CD4-positive, alpha-beta T cell (primary cell): ENCODE data around the gene ACER2. TPM values are rescaled to one million over a fixed set of nuclear protein-coding genes. Genes with fewer than 3 reads are reported as not detected.

Experiments used
- ATAC-seq: fragments of 200-7000 bp; cut with Tn5 transposase; one replicate; pipeline ENCODE4 v1.10.0; 2022; ENCODE audit warnings: mild to moderate bottlenecking; ENCODE audit not compliant: poor library complexity
- CTCF ChIA-PET: fragments of 350-600 bp; sonication (Branson Sonifier 250); formaldehyde crosslinking; loops from one replicate; lab custom pipeline; 2021; ENCODE audit warnings: antibody characterized with exemption, inconsistent platforms; lab: Charles Lee
- POLR2A ChIA-PET: fragments of 350-600 bp; sonication (Branson Sonifier 250); formaldehyde crosslinking; loops from one replicate; lab custom pipeline; 2021; ENCODE audit warnings: antibody characterized with exemption, inconsistent platforms; lab: Charles Lee
- DNase-seq, 14 experiments: peaks; one replicate each; pipeline ENCODE4 v3.0.0-alpha.2; 2013 to 2020; ENCODE audit warnings: mixed read lengths in 2 of 14
- H3K27ac ChIP-seq, 2 donors: one replicate each; pipeline versions ENCODE4 v1.5.1 to v1.7.0; 2013; ENCODE audit warnings: low read length in 2 of 2, low read depth in 1 of 2, mild to moderate bottlenecking in 1 of 2
- H3K27me3 ChIP-seq, 2 experiments: 1 replicate in 1 of 2; 2 replicates in 1 of 2; pipeline versions ENCODE4 v1.6.1 to v1.7.0; 2013; ENCODE audit warnings: low read length in 2 of 2, control low read depth in 1 of 2, mild to moderate bottlenecking in 1 of 2, moderate library complexity in 1 of 2; ENCODE audit not compliant: insufficient read depth in 2 of 2, control insufficient read depth in 1 of 2
- H3K36me3 ChIP-seq: one replicate; pipeline ENCODE4 v1.6.1; 2013; ENCODE audit warnings: low read length, control low read depth; ENCODE audit not compliant: insufficient read depth
- H3K4me1 ChIP-seq: one replicate; pipeline ENCODE4 v1.6.1; 2013; ENCODE audit warnings: low read length, control low read depth; ENCODE audit not compliant: insufficient read depth
- H3K4me3 ChIP-seq: one replicate; pipeline ENCODE4 v1.5.1; 2013; ENCODE audit warnings: mild to moderate bottlenecking, low read length, moderate library complexity
- H3K9me3 ChIP-seq, 2 experiments: 1 replicate in 1 of 2; 2 replicates in 1 of 2; pipeline versions ENCODE4 v1.6.1 to v1.7.0; 2013; ENCODE audit warnings: low read length in 2 of 2, mild to moderate bottlenecking in 2 of 2, control low read depth in 1 of 2, moderate library complexity in 1 of 2; ENCODE audit not compliant: control insufficient read depth in 1 of 2, insufficient read depth in 1 of 2
- H3K27ac Mint-ChIP-seq: one replicate; pipeline ENCODE4 v1.8.0; 2020; ENCODE audit warnings: mixed read lengths
- H3K27me3 Mint-ChIP-seq: one replicate; pipeline ENCODE4 v1.8.0; 2021; ENCODE audit warnings: mixed read lengths
- H3K36me3 Mint-ChIP-seq: one replicate; pipeline ENCODE4 v1.8.0; 2021; ENCODE audit warnings: low read depth, mixed read lengths
- H3K4me1 Mint-ChIP-seq: one replicate; pipeline ENCODE4 v1.8.0; 2021; ENCODE audit warnings: low read depth, mixed read lengths
- H3K4me3 Mint-ChIP-seq: one replicate; pipeline ENCODE4 v1.8.0; 2020; ENCODE audit warnings: mild to moderate bottlenecking, mixed read lengths
- H3K9me3 Mint-ChIP-seq: one replicate; pipeline ENCODE4 v1.8.0; 2020; ENCODE audit warnings: mixed read lengths
- CTCF ChIP-seq: fragments of 200-600 bp; IDR thresholded peaks from one replicate; pipeline ENCODE4 v1.8.0; 2022; ENCODE audit warnings: antibody characterized with exemption, mild to moderate bottlenecking
- intact Hi-C, 2 experiments: fragments of 100-400 bp; cut with DNase I in 1 of 2; cut with micrococcal nuclease in 1 of 2; formaldehyde crosslinking; loops; one replicate each; pipeline versions ENCODE4 v1.15.1 to v1.9.0; 2023 to 2025; cut with DNase I, micrococcal nuclease
- total RNA-seq, 174 experiments: library from RNA in 2 of 174; stranded (reverse) in 2 of 174; gene quantifications; one replicate each; pipeline ENCODE4 v1.2.3 and lab custom pipeline; 2021 to 2026

The ACER2 gene
- total RNA-seq, 2 experiments from 2014 or later = 1.2 to 1.4 TPM

GRCh38 chr9:19379283-19379682 is 29.5 kb upstream of the ACER2 start:
- DNase-seq = peak in 2 of 14 experiments; percentile 10 to 21
- Mint-ChIP-seq H3K9me3 (no peaks in the 10 kb centered on the region), H3K4me3 (peak overlapping the region; percentile 90), H3K27me3 (no peaks in the 10 kb centered on the region), H3K36me3 (peaks cover 61% of the 10 kb centered on the region), H3K27ac (peak overlapping the region; percentile 94), H3K4me1 (peaks cover 52% of the 10 kb centered on the region)
- no peak for ATAC-seq
- peak overlapping the region; percentile 60 for H3K4me3 ChIP-seq
- CTCF ChIA-PET = interaction anchor here (1.4 to 2.7 kb wide), 2 partner anchors 85 to 330 kb away, joined by 5 to 14 read pairs; partner anchors contain the start of gene RRAGA
- no peaks in the 10 kb centered on the region for H3K9me3 ChIP-seq
- H3K27me3 ChIP-seq = no peaks in the 10 kb centered on the region
- POLR2A ChIA-PET = interaction anchor here (1.2 to 3.0 kb wide), 14 partner anchors 8 to 330 kb away, joined by 3 to 37 read pairs (median 8); partner anchors contain the start of genes ACER2, DENND4C and RRAGA
- H3K27ac ChIP-seq = peak overlapping the region; percentile 88 to 90
- H3K4me1 ChIP-seq = peaks cover 23% of the 10 kb centered on the region
- no peak for TF ChIP-seq CTCF
- H3K36me3 ChIP-seq = peaks cover 47% of the 10 kb centered on the region
- intact Hi-C loops = loop anchor here (2.0 to 5.0 kb wide), 5 partner anchors 78 to 330 kb away; partner anchors contain the start of genes DENND4C (in 2 of the 2) and RRAGA (in 1 of the 2)

DNA sequence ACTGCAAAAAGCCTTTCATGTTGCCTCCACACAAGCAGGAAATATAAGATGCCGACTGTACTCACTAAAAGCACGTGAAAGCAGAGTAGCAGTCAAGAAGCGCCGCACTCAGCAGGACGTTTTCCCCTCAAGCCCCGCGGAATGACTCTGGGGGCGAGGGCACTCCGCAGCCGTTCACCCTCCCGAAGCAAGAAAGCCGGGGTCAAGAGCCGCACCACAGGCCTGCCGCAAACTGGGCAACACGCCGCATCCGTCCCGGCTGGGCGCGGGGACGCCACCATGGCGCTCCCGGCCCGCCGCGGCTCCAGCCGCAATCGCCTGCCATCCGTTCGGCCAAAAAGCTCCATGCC is 29.1 kb upstream of the ACER2 start:
- H3K9me3 ChIP-seq = no peaks in the 10 kb centered on the region
- Mint-ChIP-seq H3K9me3 (no peaks in the 10 kb centered on the region), H3K36me3 (peaks cover 57% of the 10 kb centered on the region), H3K27me3 (no peaks in the 10 kb centered on the region), H3K27ac (peak overlapping the region; percentile 94), H3K4me1 (peaks cover 52% of the 10 kb centered on the region), H3K4me3 (peak overlapping the region; percentile 90)
- peak in 8 of 14 experiments; percentile 23 to 73 (median 36) for DNase-seq
- H3K4me3 ChIP-seq = peak overlapping the region; percentile 60
- no peak for TF ChIP-seq CTCF
- intact Hi-C loops = loop anchor here (1.0 to 5.0 kb wide), 8 partner anchors 29 to 331 kb away; partner anchors contain the start of genes DENND4C (in 2 of the 2), RRAGA (in 2 of the 2) and HAUS6 (in 1 of the 2)
- ATAC-seq = peak; percentile 49
- ChIA-PET POLR2A (interaction anchor here (0.7 to 3.0 kb wide), 20 partner anchors 8 to 1651 kb away, joined by 3 to 37 read pairs (median 6); partner anchors contain the start of genes ACER2, DENND4C, MLLT3 and RRAGA), CTCF (interaction anchor here (1.4 to 2.7 kb wide), 2 partner anchors 85 to 331 kb away, joined by 5 to 14 read pairs; partner anchors contain the start of gene RRAGA)
- peak overlapping the region; percentile 88 to 90 for H3K27ac ChIP-seq
- H3K27me3 ChIP-seq = no peaks in the 10 kb centered on the region
- H3K4me1 ChIP-seq = peaks cover 23% of the 10 kb centered on the region
- peaks cover 43% of the 10 kb centered on the region for H3K36me3 ChIP-seq

DNA sequence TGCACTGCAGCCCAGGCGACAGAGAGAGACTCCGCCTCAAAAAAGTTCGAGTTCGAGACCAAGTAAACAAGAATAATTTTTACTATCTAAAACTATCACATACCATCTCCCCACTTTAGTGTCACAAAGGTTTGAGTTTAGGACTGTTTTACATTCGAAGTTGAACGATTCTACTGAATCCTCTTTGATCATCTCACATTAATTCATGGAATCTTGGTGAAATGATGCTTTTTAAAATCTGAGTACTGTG is 28.1 kb upstream of the ACER2 start:
- CTCF ChIA-PET = interaction anchor here (2.7 kb wide), 1 partner anchor 84 kb away, joined by 14 read pairs; no protein-coding TSS in a partner anchor
- Mint-ChIP-seq H3K9me3 (no peaks in the 10 kb centered on the region), H3K27me3 (no peaks in the 10 kb centered on the region), H3K4me1 (peaks cover 47% of the 10 kb centered on the region), H3K4me3 (peak overlapping the region; percentile 90), H3K36me3 (peaks cover 47% of the 10 kb centered on the region), H3K27ac (peak overlapping the region; percentile 94)
- H3K4me1 ChIP-seq = peaks cover 23% of the 10 kb centered on the region
- H3K9me3 ChIP-seq = no peaks in the 10 kb centered on the region
- intact Hi-C loops = loop anchor here (1.0 to 2.0 kb wide), 3 partner anchors 28 to 331 kb away; partner anchors contain the start of genes HAUS6 (in 1 of the 2) and RRAGA (in 1 of the 2)
- TF ChIP-seq CTCF = no peak
- POLR2A ChIA-PET = interaction anchor here (1.0 to 3.0 kb wide), 12 partner anchors 9 to 1650 kb away, joined by 3 to 37 read pairs (median 8); partner anchors contain the start of genes ACER2, DENND4C and RRAGA
- peak overlapping the region; percentile 88 to 90 for H3K27ac ChIP-seq
- ATAC-seq (no peak), DNase-seq (no peak)
- H3K4me3 ChIP-seq = peak overlapping the region; percentile 60
- H3K27me3 ChIP-seq = no peaks in the 10 kb centered on the region
- peaks cover 34% of the 10 kb centered on the region for H3K36me3 ChIP-seq
